ENCODE results near the gene CA9. TPM values are rescaled to one million over a fixed set of nuclear protein-coding genes. Genes with fewer than 3 reads are reported as not detected.

Gene CA9
- total and polyA plus RNA-seq, 2 donors (not counting 3 experiments of a cell fraction or from before 2014, with no cell fraction given): 0.18 TPM; not detected in 1

GRCh38 chr9:35679091-35679490, 5.4 kb downstream of the CA9 start:
- H3K27ac ChIP-seq (ENCODE audit: insufficient read depth, low read depth, low read length): no peak overlapping the region
- H3K9ac ChIP-seq (replicated peaks; ENCODE audit: extremely low read depth, insufficient read depth, low read length): no peak overlapping the region
- TF ChIP-seq POLR2A (IDR thresholded peaks at IDR 0.05; ENCODE audit: low read depth, low read length) (no peak), MAX (IDR thresholded peaks at IDR 0.05; ENCODE audit: insufficient read depth, insufficient read length) (no peak), MYC (IDR thresholded peaks at IDR 0.05; ENCODE audit: low read depth, low read length) (no peak), GATA2 (IDR thresholded peaks at IDR 0.05; ENCODE audit: insufficient read depth, insufficient read length, low read depth, low read length) (no peak), CTCF (IDR thresholded peaks at IDR 0.05; ENCODE audit: extremely low read depth in 1 of 2, insufficient read depth in 1 of 2, low read depth in 1 of 2, low read length in 2 of 2) (no peak), EZH2 (IDR thresholded peaks at IDR 0.05; ENCODE audit: borderline replicate concordance, low read depth, low read length, severe bottlenecking) (no peak), POLR2AphosphoS5 (IDR thresholded peaks at IDR 0.05; ENCODE audit: insufficient read depth, low read depth, low read length) (no peak), FOS (IDR thresholded peaks at IDR 0.05; ENCODE audit: borderline replicate concordance, insufficient read depth, low read length) (no peak), JUN (IDR thresholded peaks at IDR 0.05; ENCODE audit: borderline replicate concordance, insufficient read depth, insufficient read length, low read depth) (no peak)
- H2AFZ ChIP-seq (ENCODE audit: low read depth, low read length): no peak overlapping the region
- no peak overlapping the region for H3K4me3 ChIP-seq (replicated peaks in 1 of 3; ENCODE audit: insufficient read depth in 1 of 3, low read depth in 1 of 3, low read length in 3 of 3)
- no peaks in the 10 kb centered on the region for H4K20me1 ChIP-seq (replicated peaks; ENCODE audit: control insufficient read depth, extremely low read depth, insufficient read depth, low read length)
- no peaks in the 10 kb centered on the region for H3K9me3 ChIP-seq (replicated peaks; ENCODE audit: control insufficient read depth, insufficient read depth, low read length)
- no TSS peak for BruUV-seq (replicated peaks)
- H3K79me2 ChIP-seq (ENCODE audit: control insufficient read depth, insufficient read depth, low read length): no peaks in the 10 kb centered on the region
- H3K9me1 ChIP-seq (replicated peaks; ENCODE audit: control insufficient read depth, extremely low read depth, insufficient read depth, low read length): no peaks in the 10 kb centered on the region
- FAIRE-seq: no peak
- DNase-seq (ENCODE audit: low read depth, low spot score): no peak
- POLR2A ChIA-PET: interaction anchor here (0.6 kb wide), 1 partner anchor 62 kb away, joined by 3 read pairs; no protein-coding TSS in a partner anchor
- H3K4me2 ChIP-seq (ENCODE audit: insufficient read depth, low read length): no peak overlapping the region
- H3K36me3 ChIP-seq (ENCODE audit: control insufficient read depth in 2 of 2, extremely low read depth in 1 of 2, insufficient read depth in 2 of 2, low read length in 2 of 2): peaks cover 2 to 13% of the 10 kb centered on the region in 2 experiments
- H3K27me3 ChIP-seq (ENCODE audit: control insufficient read depth in 2 of 2, insufficient read depth in 2 of 2, low read length in 2 of 2): peaks cover 3 to 8% of the 10 kb centered on the region in 2 experiments
- dilution Hi-C loops (cut with MboI; ENCODE audit: extremely low pct_ligation_motif_present, low sequenced_read_pairs): no loop called here
- intact Hi-C loops (cut with micrococcal nuclease): no loop called here
- H3K4me1 ChIP-seq (ENCODE audit: control insufficient read depth, extremely low read depth, insufficient read depth, low read length): peaks cover 5% of the 10 kb centered on the region
- CTCF ChIA-PET: interaction anchor here (1.7 to 1.8 kb wide), 2 partner anchors 10 to 18 kb away, joined by 6 to 9 read pairs; no protein-coding TSS in a partner anchor
